Measurements from ENCODE around the gene NDST3.

DNA sequence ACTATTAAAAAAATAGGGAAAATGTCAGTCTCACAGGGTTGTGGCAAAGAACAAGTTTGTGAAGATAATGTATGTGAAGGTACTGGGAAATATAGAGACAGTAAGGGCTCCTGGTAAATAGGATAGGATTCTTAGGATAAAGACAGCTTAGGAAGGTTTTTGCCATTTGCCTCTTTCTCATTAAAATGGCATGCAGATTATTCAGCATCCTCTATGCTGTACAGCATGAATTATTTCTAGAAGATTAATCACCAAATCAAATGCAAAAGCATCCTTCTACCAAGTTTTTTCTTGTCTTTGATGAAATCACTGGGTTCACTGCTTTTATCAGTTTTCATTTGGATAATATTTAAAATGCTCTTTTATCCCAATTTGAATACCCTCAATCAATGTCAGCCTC is 142.8 kb downstream of the NDST3 start:
- TF ChIP-seq EZH2 (IDR thresholded peaks at IDR 0.05) = no peak
- no peak for TF ChIP-seq POLR2AphosphoS5 (IDR thresholded peaks at IDR 0.05; ENCODE audit: borderline replicate concordance, low read depth, low read length)
- no peak for TF ChIP-seq FOXP2 (optimal IDR thresholded peaks at IDR 0.05; ENCODE audit: control extremely low read depth, extremely low read length, insufficient read depth)
